GM10266 (cell line): Measurements from ENCODE around the gene KAT2A.

Source experiments
- DNase-seq: peaks from one replicate; pipeline ENCODE4 v3.0.0; 2012; ENCODE audit errors: extremely low spot score
- CTCF ChIP-seq: IDR thresholded peaks from 2 replicates; pipeline ENCODE4 v1.5.1; 2012; ENCODE audit warnings: mild to moderate bottlenecking, low read depth; ENCODE audit not compliant: control insufficient read depth, insufficient read depth; ENCODE audit errors: missing control alignments

Gene KAT2A

GRCh38 chr17:42118126-42118510, 3.0 kb downstream of the KAT2A start:
- DNase-seq: no peak
- TF ChIP-seq CTCF: no peak

- no peak for DNase-seq
- no peak for TF ChIP-seq CTCF
Measured at GRCh38 chr17:42117397-42118125, 3.6 kb downstream of the KAT2A start.

GRCh38 chr17:42116705-42117396, 4.3 kb downstream of the KAT2A start:
- peak; percentile 82 for DNase-seq
- peak; percentile 88 for TF ChIP-seq CTCF

GRCh38 chr17:42114118-42114517, 7.0 kb downstream of the KAT2A start:
- TF ChIP-seq CTCF: no peak
- DNase-seq: no peak

GRCh38 chr17:42113293-42114069, 7.7 kb downstream of the KAT2A start:
- no peak for TF ChIP-seq CTCF
- DNase-seq: no peak

GRCh38 chr17:42112552-42113176, 8.5 kb downstream of the KAT2A start, which contains the start of gene DHX58:
Gene DHX58 (minus strand): TSS chr17:42112714. CDS start chr17:42111892, 822 bp downstream.
- no peak for TF ChIP-seq CTCF
- DNase-seq: peak; percentile 92
